HG03103 (cell line): ENCODE results near the gene RTF1.
"Not testable (repeated sequence)": the region's sequence is repeated elsewhere in the genome, so short reads cannot be mapped to it uniquely, and the experiment has no call there.

Source experiments
- ATAC-seq: cut with Tn5 transposase; IDR thresholded peaks from one replicate; pipeline ENCODE4 v1.9.1; 2021; ENCODE audit warnings: low read depth; ENCODE audit not compliant: unreplicated experiment

RTF1 gene

DNA sequence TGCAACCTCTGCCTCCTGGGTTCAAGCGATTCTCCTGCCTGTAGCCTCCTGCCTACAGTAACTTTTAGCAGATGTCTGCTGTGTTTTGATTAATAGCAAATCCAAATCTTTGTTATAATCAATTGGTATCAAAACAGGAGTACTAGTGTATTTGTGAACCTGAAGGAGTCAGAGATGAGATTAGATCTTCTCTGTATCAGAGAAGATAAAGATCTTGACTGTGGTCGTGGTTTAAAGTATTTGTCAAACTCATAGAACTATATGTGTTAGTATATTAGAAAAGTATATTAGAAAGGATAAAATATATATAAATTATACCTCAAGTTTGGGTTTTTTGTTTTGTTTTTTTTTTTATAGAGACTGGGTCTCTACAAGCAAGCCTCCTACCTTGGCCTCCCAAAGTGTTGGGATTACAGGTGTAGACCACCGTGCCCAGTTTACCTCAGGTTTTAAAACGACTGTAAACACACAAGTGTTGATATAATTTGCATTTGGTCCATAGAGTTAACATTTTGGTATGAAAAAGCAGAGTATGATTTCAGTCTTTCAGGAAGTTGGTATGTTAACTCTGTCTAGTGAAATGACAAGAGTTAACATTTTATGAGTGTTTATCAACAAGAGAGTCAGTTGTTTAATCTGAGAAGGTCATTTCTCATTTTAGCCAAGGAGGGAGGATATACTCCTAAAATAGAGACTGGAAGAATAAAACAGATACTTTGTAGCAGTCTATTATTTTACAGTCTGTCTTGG lies 18.3 kb downstream of the RTF1 start:
- no peak for ATAC-seq

DNA sequence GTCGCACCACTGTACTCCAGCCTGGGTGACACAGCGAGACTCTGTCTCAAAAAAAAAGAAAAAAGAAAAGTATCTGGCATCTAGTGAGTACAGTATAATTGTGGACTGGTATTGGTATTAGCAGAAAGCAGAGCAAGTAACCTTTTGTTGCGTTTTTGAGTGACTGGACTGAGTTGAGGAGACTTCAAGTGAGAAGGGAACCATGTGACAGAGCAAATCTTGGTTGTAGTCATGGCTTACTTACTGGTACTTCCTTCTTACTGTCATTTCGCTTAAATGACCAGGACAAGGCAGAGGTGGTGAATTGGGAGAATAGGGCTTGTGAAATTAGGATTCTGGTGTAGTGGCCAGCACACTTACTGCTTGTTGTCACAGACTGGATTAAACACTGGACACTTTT lies 20.6 kb downstream of the RTF1 start:
- no peak for ATAC-seq

DNA sequence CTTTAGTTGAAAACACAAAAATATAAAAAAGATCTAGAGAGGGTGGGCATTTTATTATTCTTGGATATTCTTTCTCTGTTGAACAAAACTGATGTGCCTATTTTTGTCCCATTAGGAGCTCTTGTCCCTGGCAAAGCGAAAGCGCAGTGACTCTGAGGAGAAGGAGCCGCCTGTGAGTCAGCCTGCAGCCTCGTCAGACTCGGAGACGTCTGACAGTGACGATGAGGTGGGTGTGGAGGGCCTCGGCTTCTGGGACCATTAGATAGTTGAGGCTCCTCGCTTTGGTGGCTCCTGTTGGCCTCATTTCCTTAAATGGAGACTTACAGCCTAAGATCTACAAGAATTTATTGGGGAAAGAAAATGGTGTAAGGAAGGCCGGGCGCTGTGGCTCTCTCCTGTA lies 21.3 kb downstream of the RTF1 start:
- ATAC-seq, result no peak

DNA sequence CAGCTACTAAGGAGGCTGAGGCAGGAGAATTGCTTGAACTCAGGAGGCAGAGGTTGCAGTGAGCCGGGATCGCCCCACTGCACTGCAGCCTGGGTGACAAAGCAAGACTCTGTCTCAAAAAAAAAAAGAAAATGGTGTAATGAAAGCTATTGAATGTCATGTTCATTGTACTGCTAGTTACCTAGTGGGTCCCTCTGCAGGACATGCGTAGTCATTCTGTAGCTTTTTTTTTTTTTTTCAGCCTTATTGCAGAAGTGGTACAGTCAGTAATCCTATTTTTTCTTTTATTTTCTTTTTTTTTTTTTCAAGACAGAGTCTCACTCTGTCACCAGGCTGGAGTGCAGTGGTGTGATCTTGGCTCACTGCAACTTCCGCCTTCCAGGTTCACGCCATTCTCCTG lies 21.9 kb downstream of the RTF1 start:
- ATAC-seq, result not testable (repeated sequence)

DNA sequence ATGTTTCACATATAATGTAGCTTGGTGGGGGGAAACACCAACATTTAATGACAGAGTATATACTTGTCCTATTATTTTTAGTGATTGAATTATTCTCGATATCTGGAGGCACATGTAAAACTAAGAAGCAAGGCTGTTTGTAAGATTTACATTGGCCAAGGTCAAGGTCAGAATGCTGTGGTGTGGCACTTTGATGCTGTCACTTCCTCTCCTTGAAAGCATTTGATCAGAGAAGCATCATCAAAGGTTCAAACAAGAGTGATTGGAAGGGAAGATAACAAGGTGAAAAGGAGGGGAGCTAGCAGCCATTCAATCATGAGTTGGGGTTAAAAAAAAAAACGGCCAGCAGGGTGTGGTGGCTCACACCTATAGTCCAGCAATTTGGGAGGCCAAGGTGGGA lies 26.4 kb downstream of the RTF1 start:
- no peak for ATAC-seq

DNA sequence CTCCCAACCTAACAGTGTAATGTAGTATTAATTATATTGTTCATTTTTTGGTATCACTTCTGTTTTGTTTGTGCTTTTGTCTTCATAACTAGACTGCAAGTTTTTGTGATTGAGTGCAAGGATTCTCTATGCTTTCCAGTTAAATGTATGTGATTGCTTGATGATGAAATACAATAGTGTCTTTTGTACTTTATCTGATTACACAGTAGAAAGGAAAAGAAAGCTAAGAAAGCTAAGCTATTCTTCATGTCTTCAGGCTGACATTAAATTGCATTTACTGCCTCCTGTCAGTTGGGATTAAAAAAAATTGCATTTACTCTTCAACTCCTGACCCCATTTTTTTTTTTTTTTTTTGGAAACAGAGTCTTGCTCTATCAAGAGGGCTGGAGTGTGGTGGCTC lies 28.5 kb downstream of the RTF1 start:
- ATAC-seq, result no peak

DNA sequence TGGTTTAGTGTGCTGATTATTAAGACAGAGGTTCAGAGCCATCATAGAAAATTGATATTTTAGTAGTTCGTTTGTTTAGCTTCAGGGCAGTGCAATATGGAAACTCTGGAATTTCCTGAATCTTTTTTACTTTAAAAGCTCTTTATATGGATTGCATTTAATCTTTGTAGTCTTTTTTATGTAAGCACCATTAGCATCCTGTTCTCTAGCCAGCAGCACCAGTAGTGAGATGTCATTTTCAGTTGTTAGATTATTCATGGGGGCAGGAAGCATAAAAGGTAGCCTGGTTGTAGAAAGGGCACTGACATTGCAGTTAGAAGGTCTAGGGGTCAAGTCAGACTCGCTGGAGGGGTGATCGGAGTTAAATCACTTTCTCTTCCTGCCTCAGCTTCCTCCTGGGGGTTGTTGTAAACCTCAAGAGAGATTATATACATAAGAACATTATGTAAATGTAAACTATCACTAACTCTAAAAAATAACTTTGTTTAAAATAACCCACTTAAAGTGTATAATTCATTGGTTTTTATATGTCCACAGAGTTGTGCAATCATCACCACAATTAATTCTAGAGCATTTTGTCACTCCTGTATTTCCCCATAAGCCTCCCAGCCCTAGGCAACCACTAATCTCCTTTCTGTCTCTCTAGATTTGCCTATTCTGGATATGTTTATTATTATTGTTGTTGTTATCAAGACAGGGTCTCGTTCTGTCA lies 45.3 kb downstream of the RTF1 start:
- ATAC-seq, result no peak

DNA sequence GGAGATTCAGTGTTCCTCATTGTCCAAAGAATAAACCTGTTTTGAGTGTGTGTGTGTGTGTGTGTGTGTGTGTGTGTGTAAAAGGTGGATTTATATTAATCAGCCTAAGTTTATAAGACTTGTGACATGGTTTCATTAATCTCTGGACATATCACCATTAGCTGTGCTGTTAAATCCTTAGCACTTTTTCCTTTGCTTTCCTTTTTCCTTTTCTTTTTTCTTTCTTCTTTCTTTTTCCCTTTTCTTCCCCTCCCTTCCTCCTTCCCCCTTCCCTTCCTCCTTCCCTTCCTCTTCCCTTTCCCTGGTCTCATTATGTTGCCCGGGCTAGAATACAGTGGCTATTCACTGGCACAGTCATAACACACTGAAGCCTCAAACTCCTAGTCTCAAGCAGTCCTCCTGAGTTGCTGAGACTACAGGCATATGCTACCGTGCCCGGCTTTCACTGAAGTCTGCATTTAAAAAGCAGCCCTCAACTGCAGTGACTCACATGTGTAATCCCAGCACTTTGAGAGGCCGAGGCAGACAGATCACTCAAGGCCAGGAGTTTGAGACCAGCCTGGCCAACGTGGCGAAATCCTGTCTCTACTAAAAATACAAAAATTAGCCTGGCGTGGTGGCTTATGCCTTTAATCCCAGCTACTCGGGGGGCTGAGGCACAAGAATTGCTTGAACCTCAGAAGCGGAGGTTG lies 48.1 kb downstream of the RTF1 start:
- ATAC-seq, result no peak

DNA sequence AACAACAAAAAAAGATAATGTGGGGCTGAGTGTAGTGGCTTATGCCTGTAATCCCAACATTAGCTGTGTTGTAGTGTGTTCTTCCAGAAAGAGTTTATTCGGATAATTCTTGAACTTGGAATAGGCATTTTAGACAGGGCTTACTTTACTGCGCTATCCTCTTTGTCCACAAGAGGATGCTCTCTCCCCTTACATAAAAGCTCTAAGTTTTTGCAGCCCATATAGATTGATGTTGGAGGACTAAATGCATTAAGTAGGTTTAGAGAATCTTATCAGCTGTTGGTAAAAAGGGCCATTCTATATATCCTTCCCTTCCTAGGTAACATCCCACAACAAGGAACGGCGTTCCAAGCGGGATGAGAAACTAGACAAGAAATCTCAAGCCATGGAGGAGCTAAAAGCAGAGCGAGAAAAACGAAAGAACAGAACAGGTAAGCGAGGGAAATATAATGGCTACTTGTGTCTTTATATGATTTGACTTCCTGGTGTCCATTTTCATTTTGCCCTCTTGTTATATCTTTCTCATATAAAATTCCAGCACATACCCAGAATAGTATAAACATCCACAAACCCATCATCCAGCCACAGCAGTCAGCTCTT lies 49.0 kb downstream of the RTF1 start:
- ATAC-seq, result no peak

DNA sequence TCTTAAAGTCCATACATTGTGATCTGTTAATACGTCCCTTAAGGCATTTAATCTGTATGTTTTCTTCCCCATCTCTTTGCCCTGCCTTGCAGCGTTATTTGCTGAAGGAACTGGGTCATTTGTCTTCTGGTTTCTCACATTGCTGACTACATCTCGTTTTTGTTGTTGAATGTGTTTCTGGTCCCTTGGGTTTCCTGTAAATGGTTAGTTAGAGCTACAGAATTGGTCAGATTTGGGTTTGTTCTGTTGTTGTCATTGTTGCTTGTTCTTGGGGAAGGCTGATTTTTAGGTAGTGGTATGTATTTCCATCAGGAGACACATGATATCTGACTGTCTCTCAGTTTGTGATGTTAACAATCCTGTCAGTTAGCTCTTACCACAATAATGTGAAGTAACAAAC lies 49.8 kb downstream of the RTF1 start:
- ATAC-seq, result no peak

DNA sequence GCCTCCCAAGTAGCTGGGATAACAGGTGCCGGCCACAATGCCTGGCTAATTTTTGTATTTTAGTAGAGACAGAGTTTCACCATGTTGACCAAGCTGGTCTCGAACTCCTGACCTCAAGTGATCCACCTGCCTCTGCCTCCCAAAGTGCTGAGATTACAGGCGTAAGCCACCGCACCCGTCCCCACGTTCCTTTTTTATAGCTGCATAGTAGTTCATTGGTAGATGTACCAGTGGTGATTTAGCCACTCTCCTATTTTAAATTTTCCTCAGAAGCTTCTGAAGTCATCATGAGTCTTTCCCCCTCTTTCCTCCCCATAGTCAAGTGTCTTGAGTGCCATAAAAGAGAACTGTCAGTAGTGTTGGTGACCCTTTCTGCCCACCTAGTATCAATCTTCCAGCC lies 52.7 kb downstream of the RTF1 start:
- not testable (repeated sequence) for ATAC-seq

DNA sequence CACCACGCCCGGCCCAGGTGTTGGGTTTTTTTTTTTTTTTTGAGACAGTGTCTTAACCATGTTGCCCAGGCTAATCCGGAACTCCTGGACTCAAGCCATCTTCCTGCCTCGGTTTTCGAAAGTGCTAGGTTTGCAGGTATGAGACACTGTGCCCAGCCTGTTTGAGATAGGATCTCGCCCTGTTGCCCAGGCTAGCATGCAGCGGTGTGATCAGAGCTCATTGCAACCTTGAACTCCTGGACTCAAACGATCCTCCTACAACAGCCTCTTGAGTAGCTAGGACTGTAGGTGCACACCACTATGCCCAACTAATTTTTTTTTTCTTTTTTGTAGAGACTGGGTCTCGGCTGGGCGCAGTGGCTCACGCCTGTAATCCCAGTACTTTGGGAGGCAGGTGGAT lies 56.5 kb downstream of the RTF1 start:
- ATAC-seq, result no peak

DNA sequence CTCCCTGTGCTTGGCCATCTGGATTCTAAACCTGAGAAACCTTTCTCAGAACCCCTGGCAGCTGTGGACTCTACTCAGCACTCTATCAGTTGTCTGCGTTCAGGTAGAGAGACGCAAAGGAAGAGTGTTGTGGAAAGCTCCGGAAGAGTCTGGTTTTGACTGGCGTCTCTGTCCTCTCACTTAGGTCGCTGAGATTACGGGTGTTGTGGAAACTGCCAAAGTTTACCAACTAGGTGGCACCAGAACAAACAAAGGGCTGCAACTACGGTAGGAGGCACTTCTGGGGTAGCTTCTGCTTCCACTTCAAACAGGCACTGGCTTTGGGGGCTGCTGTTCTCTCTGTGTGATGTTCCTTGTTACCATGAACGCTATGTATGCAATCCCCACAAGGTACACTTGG lies 57.5 kb downstream of the RTF1 start:
- ATAC-seq, result no peak

DNA sequence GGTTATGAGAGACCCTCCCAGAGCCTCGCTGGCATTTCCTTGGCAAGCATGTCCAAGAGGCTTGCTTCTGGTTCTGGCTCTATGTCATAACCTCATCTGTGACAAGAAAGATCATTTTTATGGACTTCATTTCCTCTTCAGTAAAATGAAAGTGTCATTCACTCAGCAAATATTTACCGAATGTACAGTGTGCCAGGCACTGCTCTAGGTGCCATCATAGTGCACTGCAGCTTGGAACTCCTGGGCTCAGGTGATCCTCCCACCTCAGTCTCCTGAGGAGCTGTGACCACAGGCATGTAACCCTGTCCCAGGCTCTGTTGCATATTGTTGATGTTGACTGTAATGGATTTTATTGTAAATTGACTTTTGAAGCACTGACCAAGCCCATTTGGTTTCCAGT lies 58.0 kb downstream of the RTF1 start:
- ATAC-seq, result no peak

DNA sequence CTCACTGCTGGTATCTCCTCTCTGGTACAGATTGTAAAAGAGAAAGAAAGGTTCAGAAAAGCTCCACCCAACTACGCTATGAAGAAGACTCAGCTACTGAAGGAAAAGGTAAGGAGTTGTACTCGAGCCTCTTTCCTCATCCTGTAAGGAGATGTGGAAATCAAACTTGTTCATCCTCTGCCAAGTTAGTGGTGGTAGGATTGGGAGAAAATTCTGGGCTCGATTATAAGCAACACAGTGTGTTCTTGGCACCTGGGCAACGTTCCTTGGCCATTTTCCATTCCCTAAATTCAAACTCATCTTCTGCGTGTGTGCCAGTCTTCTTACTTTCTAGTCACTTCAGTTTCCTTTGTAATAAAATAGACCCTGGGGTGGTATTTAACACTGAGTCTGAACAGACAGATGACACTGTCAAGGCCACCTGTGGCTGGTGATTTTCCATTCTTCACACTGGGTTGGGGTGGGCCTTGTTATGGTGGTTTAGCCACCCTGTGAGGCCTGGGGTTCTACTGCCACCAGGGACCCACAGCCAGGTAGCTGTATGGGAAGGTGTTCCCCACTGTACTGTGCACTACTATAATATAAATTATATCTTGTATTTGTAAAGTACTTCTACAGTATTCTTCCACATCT lies 59.6 kb downstream of the RTF1 start:
- ATAC-seq, result no peak

DNA sequence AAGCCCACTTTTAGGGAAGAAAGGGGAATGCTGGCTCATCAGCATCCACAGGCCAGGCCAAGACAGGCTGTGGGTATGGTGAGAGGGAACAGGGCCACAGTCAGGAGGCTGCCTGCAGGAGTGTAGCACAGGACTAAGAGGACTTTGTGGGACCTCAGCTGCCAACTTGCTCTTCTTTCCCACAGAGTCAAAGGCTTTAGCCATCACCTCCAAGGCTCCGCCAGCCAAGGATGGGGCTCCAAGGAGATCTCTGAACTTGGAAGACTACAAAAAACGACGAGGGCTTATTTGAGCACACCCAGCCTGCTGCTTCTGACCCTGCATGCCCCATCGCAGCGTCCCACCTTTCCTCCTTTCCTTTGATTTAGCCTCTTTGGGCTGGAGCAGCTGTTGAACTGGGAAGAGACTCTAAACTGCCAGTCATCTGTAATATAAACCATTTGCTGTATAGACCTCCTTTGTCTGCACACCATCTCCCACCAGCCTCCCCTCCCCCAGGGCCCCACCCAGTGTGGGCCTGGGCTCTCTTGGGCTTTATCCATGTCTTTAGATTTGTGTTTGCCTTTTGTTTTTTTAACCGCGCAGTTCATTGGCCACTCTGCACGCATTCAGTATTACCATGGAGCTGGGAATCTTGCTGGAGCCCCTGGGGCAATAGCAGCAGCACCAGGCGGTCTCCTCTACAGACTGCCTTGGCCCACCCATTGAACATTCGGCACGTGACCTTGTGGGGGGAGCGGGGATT lies 63.7 kb downstream of the RTF1 start:
- no peak for ATAC-seq

DNA sequence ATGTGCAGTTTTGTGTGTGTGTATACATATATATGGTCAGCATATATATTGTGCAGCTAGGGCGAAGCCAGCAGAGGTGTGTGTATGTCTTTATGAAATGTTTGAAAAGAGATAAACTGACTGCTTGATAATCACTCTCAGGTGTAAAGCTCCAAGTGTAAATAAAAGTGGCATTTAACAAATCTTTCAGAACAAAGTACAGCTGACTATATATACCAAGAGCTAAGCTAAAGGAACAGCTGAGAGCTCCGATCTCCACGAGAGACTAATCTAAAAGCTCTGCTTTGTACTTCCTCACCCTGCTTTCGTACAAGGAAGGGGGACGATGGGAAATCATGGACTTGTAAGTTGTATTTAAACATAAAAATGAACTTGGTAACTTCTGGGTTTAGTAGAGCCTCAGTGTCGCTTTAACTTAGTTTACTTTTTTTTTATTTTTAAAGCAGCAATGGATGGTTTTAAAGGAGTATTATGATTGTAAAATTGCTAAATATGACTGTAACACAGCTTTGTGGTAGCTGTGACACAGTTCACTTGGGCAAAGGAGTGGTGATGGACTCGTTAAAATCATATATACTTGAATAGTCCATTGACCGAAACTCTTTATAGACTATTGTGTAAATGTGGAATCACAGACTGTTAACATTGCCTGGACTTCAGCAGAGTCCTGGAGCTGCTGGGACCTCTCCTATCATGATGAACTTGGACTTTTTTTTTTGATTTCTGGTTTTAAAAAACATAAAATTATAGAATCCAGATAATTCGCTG lies 65.4 kb downstream of the RTF1 start:
- no peak for ATAC-seq

DNA sequence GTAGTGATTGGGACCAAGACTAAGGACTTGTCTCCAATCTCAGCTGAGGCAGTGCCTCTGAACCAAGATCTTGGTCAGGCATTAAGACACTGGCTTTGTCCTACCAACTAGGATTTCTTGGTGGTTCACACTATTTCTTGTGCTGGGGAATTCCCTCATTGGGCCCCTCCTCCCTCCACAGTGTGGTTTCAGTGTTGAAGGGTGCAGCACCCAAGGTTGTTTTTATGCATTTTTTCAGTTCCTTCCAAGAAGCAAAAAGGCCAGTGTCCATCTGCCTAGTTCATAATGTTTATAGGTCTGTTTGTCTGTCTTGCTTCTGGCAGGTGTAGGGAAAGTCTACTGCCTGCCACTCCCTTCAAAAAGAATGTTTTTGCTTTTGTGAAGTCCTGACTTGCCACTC lies 66.2 kb downstream of the RTF1 start:
- peak; percentile 81 for ATAC-seq

DNA sequence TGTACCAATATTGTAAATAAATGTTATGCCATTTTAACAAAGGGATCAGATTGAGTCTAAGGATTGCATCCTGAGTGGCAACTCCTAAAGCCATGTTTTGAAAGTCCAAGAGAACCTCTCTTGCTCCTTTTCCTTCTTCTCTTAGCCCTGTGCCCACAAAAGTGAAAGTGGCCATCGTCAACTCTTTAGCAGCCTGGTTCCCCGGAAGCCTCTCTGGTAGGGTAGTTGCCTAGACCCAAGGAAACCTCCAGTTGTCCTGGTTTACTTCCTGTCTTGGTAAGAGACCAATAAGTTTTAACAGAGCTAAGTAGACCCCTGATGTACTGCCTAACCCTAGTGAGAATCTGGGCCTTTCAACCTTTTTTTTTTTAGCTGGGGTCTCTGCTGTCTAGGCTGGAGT lies 66.6 kb downstream of the RTF1 start:
- ATAC-seq, result no peak
